A549 (cell line): ENCODE measurements around the gene CANT1. TPM values are rescaled to one million over a fixed set of nuclear protein-coding genes. Genes with fewer than 3 reads are reported as not detected.

Source experiments
- ATAC-seq, 2 experiments: fragments of 200-7000 bp in 1 of 2; fragments of >200 bp in 1 of 2; cut with Nextera tagmentation in 1 of 2; cut with Tn5 transposase in 1 of 2; 3 replicates each; pipeline versions ENCODE4 v1.8.0 to v1.9.1; 2018 to 2020; ENCODE audit warnings: mild to moderate bottlenecking in 1 of 2, moderate library complexity in 1 of 2
- CTCF ChIA-PET: fragments of 300-600 bp; sonication (Branson Sonifier 250); formaldehyde crosslinking; extraction: SDS; loops from one replicate; lab custom pipeline; 2021; ENCODE audit warnings: antibody characterized with exemption, inconsistent platforms; lab: Yijun Ruan, JAX
- POLR2A ChIA-PET: fragments of 350-600 bp; formaldehyde crosslinking; extraction: SDS; loops from one replicate; lab custom pipeline; 2021; ENCODE audit warnings: antibody characterized with exemption, inconsistent platforms; lab: Yijun Ruan, JAX
- DNase-seq, 2 experiments: peaks; one replicate each; pipeline versions ENCODE4 v3.0.0 to v3.0.0-alpha.2; 2011 to 2016; ENCODE audit warnings: low read depth in 1 of 2, low spot score in 1 of 2
- FAIRE-seq: peaks from 2 replicates; lab custom pipeline; 2011; peaks lifted over from hg19 to GRCh38; lab: Jason Lieb, UNC
- H3K27ac ChIP-seq, 2 experiments: fragments of >200 bp; sonication (Bioruptor Twin); formaldehyde crosslinking; 3 replicates each; pipeline ENCODE4 v1.5.1; 2016 to 2017
- H3K4me1 ChIP-seq: fragments of >200 bp; sonication (Bioruptor Twin); formaldehyde crosslinking; 3 replicates; pipeline ENCODE4 v1.6.1; 2016
- H3K4me2 ChIP-seq: fragments of >200 bp; sonication (Bioruptor Twin); formaldehyde crosslinking; 3 replicates; pipeline ENCODE4 v1.6.1; 2016
- H3K4me3 ChIP-seq: fragments of >200 bp; sonication (Bioruptor Twin); formaldehyde crosslinking; 3 replicates; pipeline ENCODE4 v1.5.1; 2016
- H3K9me3 ChIP-seq: fragments of >200 bp; sonication (Bioruptor Twin); formaldehyde crosslinking; 3 replicates; pipeline ENCODE4 v1.6.1; 2016
- ATOH8 ChIP-seq: fragments of 250-450 bp; sonication (Bioruptor Pico); IDR thresholded peaks from 2 replicates; pipeline ENCODE4 v1.5.0; 2020; ENCODE audit warnings: low read depth, mild to moderate bottlenecking, moderate library complexity
- BHLHE40 ChIP-seq: IDR thresholded peaks from 2 replicates; pipeline ENCODE4 v1.6.1; 2012; ENCODE audit warnings: low read depth, low read length, inconsistent platforms
- CBX8 ChIP-seq: fragments of 200-600 bp; sonication (generic); IDR thresholded peaks from 2 replicates; pipeline ENCODE4 v1.6.1; 2016
- CEBPB ChIP-seq, 2 experiments: fragments of >200 bp in 1 of 2; sonication (Bioruptor Twin) in 1 of 2; formaldehyde crosslinking in 1 of 2; IDR thresholded peaks; 2 replicates each; pipeline ENCODE4 v1.6.1; 2012 to 2016
- CTCF ChIP-seq: fragments of >200 bp; sonication (Bioruptor Twin); formaldehyde crosslinking; IDR thresholded peaks from 3 replicates; pipeline ENCODE4 v1.5.1; 2016
- ESRRA ChIP-seq: fragments of 150-350 bp; IDR thresholded peaks from 2 replicates; pipeline ENCODE4 v1.6.1; 2014; ENCODE audit warnings: mild to moderate bottlenecking, low read length, borderline replicate concordance
- FOSL2 ChIP-seq, 2 experiments: fragments of 450-650 bp in 1 of 2; fragments of >200 bp in 1 of 2; sonication (Bioruptor Twin) in 1 of 2; formaldehyde crosslinking; IDR thresholded peaks; 2 replicates each; pipeline versions ENCODE4 v1.5.0 to v1.6.1; 2016 to 2020; ENCODE audit warnings: mild to moderate bottlenecking in 1 of 2, moderate library complexity in 1 of 2
- HOXB13 ChIP-seq: fragments of 250-450 bp; sonication (Bioruptor Pico); IDR thresholded peaks from 2 replicates; pipeline ENCODE4 v1.5.0; 2020; ENCODE audit warnings: low read depth, mild to moderate bottlenecking, moderate library complexity
- HOXB5 ChIP-seq: fragments of 250-450 bp; sonication (Bioruptor Pico); IDR thresholded peaks from 2 replicates; pipeline ENCODE4 v1.5.0; 2020; ENCODE audit warnings: mild to moderate bottlenecking, moderate library complexity
- JUN ChIP-seq, 2 experiments: fragments of >200 bp; sonication (Bioruptor Twin); formaldehyde crosslinking; IDR thresholded peaks; 2 replicates in 1 of 2; 3 replicates in 1 of 2; pipeline ENCODE4 v1.6.1; 2016 to 2017
- KDM1A ChIP-seq: fragments of 200-600 bp; sonication (generic); IDR thresholded peaks from 2 replicates; pipeline ENCODE4 v1.6.1; 2016; ENCODE audit warnings: low read depth, mild to moderate bottlenecking
- MAZ ChIP-seq: fragments of 150-350 bp; IDR thresholded peaks from 2 replicates; pipeline ENCODE4 v1.6.1; 2014; ENCODE audit warnings: antibody characterized with exemption, low read depth, low read length, borderline replicate concordance
- MYC ChIP-seq: IDR thresholded peaks from 2 replicates; pipeline ENCODE4 v1.6.1; 2012; ENCODE audit warnings: mild to moderate bottlenecking, inconsistent platforms, low read length, improper control_type of control experiment, borderline replicate concordance
- NPAS2 ChIP-seq: fragments of 250-450 bp; sonication (Bioruptor Pico); IDR thresholded peaks from 2 replicates; pipeline ENCODE4 v1.8.0; 2022; ENCODE audit warnings: mild to moderate bottlenecking, moderate library complexity, borderline replicate concordance
- PHF8 ChIP-seq: fragments of 200-600 bp; sonication (generic); IDR thresholded peaks from 2 replicates; pipeline ENCODE4 v1.6.1; 2016; ENCODE audit warnings: low read depth, mild to moderate bottlenecking, antibody characterized with exemption, moderate library complexity, borderline replicate concordance
- POLR2A ChIP-seq: IDR thresholded peaks from 2 replicates; pipeline ENCODE4 v1.6.1; 2012; ENCODE audit warnings: mild to moderate bottlenecking, low read length
- POLR2AphosphoS2 ChIP-seq: conservative IDR thresholded peaks from 2 replicates; pipeline ENCODE4 v1.6.1; 2012; ENCODE audit warnings: low read length, improper control_type of control experiment, inconsistent platforms
- RARB ChIP-seq: fragments of 250-450 bp; sonication (Bioruptor Pico); IDR thresholded peaks from 2 replicates; pipeline ENCODE4 v1.8.0; 2021; ENCODE audit warnings: mild to moderate bottlenecking, moderate library complexity
- RFX5 ChIP-seq: fragments of 450-650 bp; IDR thresholded peaks from 2 replicates; pipeline ENCODE4 v1.7.1; 2014; ENCODE audit warnings: antibody characterized with exemption, mild to moderate bottlenecking, moderate library complexity
- RNF2 ChIP-seq: fragments of 200-600 bp; sonication (generic); IDR thresholded peaks from 2 replicates; pipeline ENCODE4 v1.6.1; 2016; ENCODE audit warnings: low read depth, mild to moderate bottlenecking, antibody characterized with exemption, moderate library complexity, borderline replicate concordance
- ZFP36 ChIP-seq: fragments of 450-650 bp; IDR thresholded peaks from 2 replicates; pipeline ENCODE4 v1.6.1; 2014; ENCODE audit warnings: borderline replicate concordance; ENCODE audit not compliant: partially characterized antibody
- ZSCAN20 ChIP-seq: fragments of 250-450 bp; sonication (Bioruptor Pico); IDR thresholded peaks from 2 replicates; pipeline ENCODE4 v1.8.0; 2022; ENCODE audit warnings: mild to moderate bottlenecking, moderate library complexity
- WGBS: methylation state at CpG from one replicate; pipeline ENCODE4 v1.1.6; 2017; ENCODE audit errors: missing lambda C conversion rate; 5-methylcytosine and 5-hydroxymethylcytosine counted together
- polyA plus RNA-seq, 4 experiments: library from polyadenylated mRNA; depleted of rRNA in 3 of 4; stranded (reverse); fragments of >200 nt; fragmentation: RNase III in 1 of 4; extraction: RNeasy Plus Mini Kit Qiagen cat#74134 plus additional on column Dnase treatment in 1 of 4; gene quantifications; 2 replicates in 3 of 4; 3 replicates in 1 of 4; pipeline ENCODE4 v1.2.3, GENCODE V29; 2011 to 2017
- TF ChIP-seq, protein P1 (sequence below): fragments of 450-650 bp; IDR thresholded peaks from 2 replicates; pipeline ENCODE4 v1.6.1; 2014; ENCODE audit warnings: antibody characterized with exemption
- TF ChIP-seq, protein P2 (sequence below): fragments of 150-350 bp; IDR thresholded peaks from 2 replicates; pipeline ENCODE4 v1.6.1; 2014; ENCODE audit warnings: low read depth, mild to moderate bottlenecking, low read length

Gene CANT1
- polyA plus RNA-seq, 2 of the 4 experiments (the other 2 are of a cell fraction), result 65.5 to 67.6 TPM

DNA sequence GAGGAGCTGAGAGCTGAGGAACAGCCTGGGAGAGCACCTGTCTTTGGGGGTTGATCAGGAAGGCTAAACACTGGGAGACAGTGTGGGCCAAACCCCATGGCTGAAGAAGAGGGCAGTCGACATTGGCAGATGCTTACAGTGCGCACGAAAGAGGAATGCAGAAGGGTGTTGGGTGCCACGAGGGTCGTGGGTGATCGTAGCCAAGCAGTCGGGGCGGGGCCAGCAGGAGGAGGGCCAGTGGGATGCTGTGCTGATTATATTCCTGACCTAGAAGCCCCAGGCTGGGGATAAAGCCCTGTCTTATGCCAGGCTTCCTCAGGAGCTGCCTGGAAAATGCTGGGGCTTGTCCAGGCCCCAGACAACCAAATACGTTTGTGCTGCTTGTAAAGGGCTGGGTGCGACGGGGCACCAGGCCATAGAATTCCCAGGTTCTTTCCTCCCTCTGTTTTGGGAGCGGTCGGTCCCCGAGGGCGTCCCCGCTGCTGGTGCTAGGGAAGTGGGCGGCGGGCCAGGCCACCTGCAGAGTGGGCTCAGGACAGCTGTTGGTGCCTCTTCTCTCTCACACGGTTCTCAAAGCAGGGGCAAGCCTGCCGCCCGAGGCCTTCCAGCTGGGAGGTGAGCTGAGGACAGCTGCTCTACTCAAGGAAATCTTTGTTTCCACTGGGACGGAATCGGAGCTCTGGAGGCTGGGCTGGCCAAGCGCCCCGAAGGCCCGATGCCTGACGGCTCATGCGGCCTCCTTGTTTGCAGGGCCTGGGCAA lies 24.4 kb upstream of the CANT1 start:
- no peaks in the 10 kb centered on the region for H3K9me3 ChIP-seq
- ATAC-seq (no peak), FAIRE-seq (no peak), DNase-seq (no peak)
- WGBS, result 80% methylated on average over 28 of the region's 28 CpGs
- POLR2A ChIA-PET, result interaction anchor here (0.8 kb wide), 1 partner anchor 7 kb away, joined by 8 read pairs; no protein-coding TSS in a partner anchor
- H3K27ac ChIP-seq, result peak overlapping the region in 1 of 2 experiments; percentile 89; a peak in 4 of 6 replicates
- H3K4me3 ChIP-seq, result no peak overlapping the region
- H3K4me1 ChIP-seq, result peaks cover 33% of the 10 kb centered on the region
- TF ChIP-seq FOSL2 (IDR thresholded peaks at IDR 0.05) (no peak), FOSL2 (CRISPR knock-in tag; IDR thresholded peaks at IDR 0.05) (no peak), ESRRA (no peak), CTCF (no peak), POLR2A (no peak), POLR2AphosphoS2 (no peak), CBX8 (no peak), ATOH8 (CRISPR knock-in tag) (no peak), KDM1A (no peak)
- CTCF ChIA-PET, result interaction anchor here (0.9 to 18.2 kb wide), 16 partner anchors 8 to 359 kb away, joined by 3 to 376 read pairs (median 5); partner anchors contain the start of gene CANT1
- H3K4me2 ChIP-seq, result no peak overlapping the region

DNA sequence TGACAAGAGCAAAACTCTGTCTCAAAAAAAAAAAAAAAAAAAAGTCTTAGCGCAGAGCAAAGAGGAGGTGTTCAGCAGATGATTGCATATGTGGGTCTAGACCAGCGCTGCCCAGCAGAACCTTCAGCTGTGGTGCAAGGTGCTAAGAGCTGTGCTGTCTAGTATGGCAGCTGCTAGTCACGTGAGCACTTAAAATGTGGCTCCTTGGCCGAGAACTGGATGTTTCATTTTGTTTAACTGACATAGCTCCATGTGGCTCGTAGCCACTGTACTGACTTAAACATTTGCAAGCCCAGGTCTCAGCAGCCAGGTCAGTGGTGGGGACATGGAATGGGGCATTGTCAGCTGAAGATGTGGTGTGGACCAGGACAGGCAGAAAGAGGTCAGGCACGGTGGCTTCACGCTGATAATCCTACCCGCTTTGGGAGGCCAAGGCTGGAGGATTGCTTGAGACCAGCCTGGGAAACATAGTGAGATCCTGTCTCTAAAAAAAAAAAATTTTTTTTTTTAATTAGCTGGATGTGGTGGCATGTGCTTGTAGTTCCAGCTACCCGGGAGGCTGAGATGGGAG lies 23.6 kb upstream of the CANT1 start:
- TF ChIP-seq MAZ (no peak), POLR2A (no peak), JUN (IDR thresholded peaks at IDR 0.05) (no peak)
- TF ChIP-seq, protein P1, sequence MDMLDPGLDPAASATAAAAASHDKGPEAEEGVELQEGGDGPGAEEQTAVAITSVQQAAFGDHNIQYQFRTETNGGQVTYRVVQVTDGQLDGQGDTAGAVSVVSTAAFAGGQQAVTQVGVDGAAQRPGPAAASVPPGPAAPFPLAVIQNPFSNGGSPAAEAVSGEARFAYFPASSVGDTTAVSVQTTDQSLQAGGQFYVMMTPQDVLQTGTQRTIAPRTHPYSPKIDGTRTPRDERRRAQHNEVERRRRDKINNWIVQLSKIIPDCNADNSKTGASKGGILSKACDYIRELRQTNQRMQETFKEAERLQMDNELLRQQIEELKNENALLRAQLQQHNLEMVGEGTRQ, result no peak
- Histone ChIP-seq H3K4me2 (no peak overlapping the region), H3K4me3 (no peak overlapping the region), H3K4me1 (peaks cover 33% of the 10 kb centered on the region), H3K9me3 (no peaks in the 10 kb centered on the region), H3K27ac (peak overlapping the region in 1 of 2 experiments; percentile 89; a peak in 2 of 6 replicates)
- ATAC-seq (no peak), FAIRE-seq (no peak), DNase-seq (no peak)
- POLR2A ChIA-PET, result no interaction called here
- WGBS, result 87% methylated on average over 9 of the region's 9 CpGs
- CTCF ChIA-PET, result interaction anchor here (0.6 to 18.2 kb wide), 11 partner anchors 9 to 994 kb away, joined by 3 to 376 read pairs (median 4); partner anchors contain the start of gene CANT1

DNA sequence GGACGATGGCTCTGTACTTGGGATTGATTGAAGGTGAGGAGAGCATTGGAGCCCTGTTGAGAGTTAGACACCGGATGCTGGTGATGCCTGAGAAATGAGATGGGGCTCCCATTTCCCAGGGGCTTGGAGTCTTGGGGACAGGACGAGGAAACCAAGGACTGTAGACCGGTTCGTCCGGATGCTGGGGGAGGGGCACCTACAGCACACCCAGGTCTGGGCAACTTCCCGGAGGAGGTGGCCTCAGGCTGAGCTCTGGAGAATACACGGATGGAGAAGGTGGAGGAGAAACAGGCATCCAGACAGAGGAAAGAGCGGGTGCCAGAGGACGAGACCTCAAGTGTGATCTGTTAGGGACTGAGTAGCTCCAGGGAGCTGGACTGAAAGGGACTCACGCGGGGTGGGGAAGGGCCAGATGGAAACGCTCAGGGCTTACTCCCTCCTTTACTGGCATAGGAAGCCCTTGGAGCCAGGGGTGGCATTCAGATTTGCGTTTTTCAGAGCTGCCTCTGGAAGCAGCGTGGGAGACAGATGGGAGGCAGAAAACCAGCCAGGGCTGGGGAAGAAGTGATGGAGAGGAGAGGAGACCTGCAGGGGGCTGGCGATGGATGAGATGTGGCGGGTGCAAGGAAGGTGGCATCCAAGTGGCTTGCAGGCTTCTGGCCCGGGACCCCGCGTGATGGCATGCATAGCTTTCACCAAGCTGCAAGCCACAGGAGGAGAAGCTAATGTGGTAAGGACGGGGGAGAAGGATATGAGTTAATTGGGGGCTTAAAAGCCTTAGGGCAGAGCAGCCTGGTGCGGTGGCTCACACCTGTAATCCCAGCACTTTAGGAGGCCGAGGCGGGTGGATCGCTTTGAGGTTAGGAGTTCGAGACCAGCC lies 22.7 kb upstream of the CANT1 start:
- WGBS, result 88% methylated on average over 26 of the region's 26 CpGs
- no peak for ATAC-seq
- ChIA-PET POLR2A (no interaction called here), CTCF (interaction anchor here (0.6 to 18.2 kb wide), 11 partner anchors 7 to 994 kb away, joined by 3 to 376 read pairs (median 4); partner anchors contain the start of gene CANT1)
- no peak overlapping the region for H3K4me3 ChIP-seq
- FAIRE-seq, result no peak
- H3K4me1 ChIP-seq, result peaks cover 34% of the 10 kb centered on the region
- H3K4me2 ChIP-seq, result no peak overlapping the region
- H3K9me3 ChIP-seq, result no peaks in the 10 kb centered on the region
- DNase-seq, result no peak
- peak overlapping the region in 1 of 2 experiments; percentile 18; a peak in 3 of 6 replicates for H3K27ac ChIP-seq
- TF ChIP-seq RFX5, result no peak
- TF ChIP-seq BHLHE40, result no peak
- no peak for TF ChIP-seq ZSCAN20 (CRISPR knock-in tag)
- no peak for TF ChIP-seq MYC
- no peak for TF ChIP-seq RARB (CRISPR knock-in tag)
- no peak for TF ChIP-seq HOXB13
- TF ChIP-seq, protein P2, sequence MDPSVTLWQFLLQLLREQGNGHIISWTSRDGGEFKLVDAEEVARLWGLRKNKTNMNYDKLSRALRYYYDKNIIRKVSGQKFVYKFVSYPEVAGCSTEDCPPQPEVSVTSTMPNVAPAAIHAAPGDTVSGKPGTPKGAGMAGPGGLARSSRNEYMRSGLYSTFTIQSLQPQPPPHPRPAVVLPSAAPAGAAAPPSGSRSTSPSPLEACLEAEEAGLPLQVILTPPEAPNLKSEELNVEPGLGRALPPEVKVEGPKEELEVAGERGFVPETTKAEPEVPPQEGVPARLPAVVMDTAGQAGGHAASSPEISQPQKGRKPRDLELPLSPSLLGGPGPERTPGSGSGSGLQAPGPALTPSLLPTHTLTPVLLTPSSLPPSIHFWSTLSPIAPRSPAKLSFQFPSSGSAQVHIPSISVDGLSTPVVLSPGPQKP, result no peak
- no peak for TF ChIP-seq HOXB5
- TF ChIP-seq ZFP36, result no peak
- TF ChIP-seq PHF8, result no peak
- no peak for TF ChIP-seq ATOH8 (CRISPR knock-in tag)
- TF ChIP-seq RNF2, result no peak
- TF ChIP-seq CEBPB (IDR thresholded peaks at IDR 0.05), result no peak
- no peak for TF ChIP-seq NPAS2
